A549 (cell line): Measurements from ENCODE around the gene RALBP1. TPM values are rescaled to one million over a fixed set of nuclear protein-coding genes. Genes with fewer than 3 reads are reported as not detected.

Source experiments
- ATAC-seq, 2 experiments: fragments of 200-7000 bp in 1 of 2; fragments of >200 bp in 1 of 2; cut with Nextera tagmentation in 1 of 2; cut with Tn5 transposase in 1 of 2; 3 replicates each; pipeline versions ENCODE4 v1.8.0 to v1.9.1; 2018 to 2020; ENCODE audit warnings: mild to moderate bottlenecking in 1 of 2, moderate library complexity in 1 of 2
- CTCF ChIA-PET: fragments of 300-600 bp; sonication (Branson Sonifier 250); formaldehyde crosslinking; extraction: SDS; loops from one replicate; lab custom pipeline; 2021; ENCODE audit warnings: antibody characterized with exemption, inconsistent platforms; lab: Yijun Ruan, JAX
- POLR2A ChIA-PET: fragments of 350-600 bp; formaldehyde crosslinking; extraction: SDS; loops from one replicate; lab custom pipeline; 2021; ENCODE audit warnings: antibody characterized with exemption, inconsistent platforms; lab: Yijun Ruan, JAX
- DNase-seq, 2 experiments: peaks; one replicate each; pipeline versions ENCODE4 v3.0.0 to v3.0.0-alpha.2; 2011 to 2016; ENCODE audit warnings: low read depth in 1 of 2, low spot score in 1 of 2
- FAIRE-seq: peaks from 2 replicates; lab custom pipeline; 2011; peaks lifted over from hg19 to GRCh38; lab: Jason Lieb, UNC
- H3K27ac ChIP-seq, 2 experiments: fragments of >200 bp; sonication (Bioruptor Twin); formaldehyde crosslinking; 3 replicates each; pipeline ENCODE4 v1.5.1; 2016 to 2017
- H3K4me1 ChIP-seq: fragments of >200 bp; sonication (Bioruptor Twin); formaldehyde crosslinking; 3 replicates; pipeline ENCODE4 v1.6.1; 2016
- H3K4me2 ChIP-seq: fragments of >200 bp; sonication (Bioruptor Twin); formaldehyde crosslinking; 3 replicates; pipeline ENCODE4 v1.6.1; 2016
- H3K4me3 ChIP-seq: fragments of >200 bp; sonication (Bioruptor Twin); formaldehyde crosslinking; 3 replicates; pipeline ENCODE4 v1.5.1; 2016
- H3K9me3 ChIP-seq: fragments of >200 bp; sonication (Bioruptor Twin); formaldehyde crosslinking; 3 replicates; pipeline ENCODE4 v1.6.1; 2016
- CBX2 ChIP-seq: fragments of 200-600 bp; sonication (generic); IDR thresholded peaks from 2 replicates; pipeline ENCODE4 v1.6.1; 2016; ENCODE audit warnings: low read depth, mild to moderate bottlenecking, borderline replicate concordance
- EHMT2 ChIP-seq: fragments of 200-600 bp; sonication (generic); IDR thresholded peaks from 2 replicates; pipeline ENCODE4 v1.6.1; 2016; ENCODE audit warnings: antibody characterized with exemption, low read depth, mild to moderate bottlenecking, moderate library complexity
- EP300 ChIP-seq, 2 experiments: fragments of >200 bp; sonication (Bioruptor Twin); formaldehyde crosslinking; IDR thresholded peaks; 2 replicates in 1 of 2; 3 replicates in 1 of 2; pipeline ENCODE4 v1.6.1; 2016 to 2017
- ESRRA ChIP-seq: fragments of 150-350 bp; IDR thresholded peaks from 2 replicates; pipeline ENCODE4 v1.6.1; 2014; ENCODE audit warnings: mild to moderate bottlenecking, low read length, borderline replicate concordance
- HEYL ChIP-seq: fragments of 250-450 bp; sonication (Bioruptor Pico); IDR thresholded peaks from 2 replicates; pipeline ENCODE4 v1.8.0; 2021; ENCODE audit warnings: mild to moderate bottlenecking, moderate library complexity
- HOXB5 ChIP-seq: fragments of 250-450 bp; sonication (Bioruptor Pico); IDR thresholded peaks from 2 replicates; pipeline ENCODE4 v1.5.0; 2020; ENCODE audit warnings: mild to moderate bottlenecking, moderate library complexity
- MAZ ChIP-seq: fragments of 150-350 bp; IDR thresholded peaks from 2 replicates; pipeline ENCODE4 v1.6.1; 2014; ENCODE audit warnings: antibody characterized with exemption, low read depth, low read length, borderline replicate concordance
- NFE2L2 ChIP-seq: fragments of 150-350 bp; conservative IDR thresholded peaks from 2 replicates; pipeline ENCODE4 v1.6.1; 2014; ENCODE audit warnings: low read length
- NPAS2 ChIP-seq: fragments of 250-450 bp; sonication (Bioruptor Pico); IDR thresholded peaks from 2 replicates; pipeline ENCODE4 v1.8.0; 2022; ENCODE audit warnings: mild to moderate bottlenecking, moderate library complexity, borderline replicate concordance
- NR3C1 ChIP-seq: fragments of >200 bp; sonication (Bioruptor Twin); formaldehyde crosslinking; IDR thresholded peaks from 3 replicates; pipeline ENCODE4 v1.6.1; 2017
- PBX3 ChIP-seq: IDR thresholded peaks from 2 replicates; pipeline ENCODE4 v1.6.1; 2012
- REST ChIP-seq: fragments of 200-600 bp; sonication (generic); IDR thresholded peaks from 2 replicates; pipeline ENCODE4 v1.6.1; 2016; ENCODE audit warnings: antibody characterized with exemption, mild to moderate bottlenecking, moderate library complexity
- USF2 ChIP-seq: fragments of 450-650 bp; IDR thresholded peaks from 2 replicates; pipeline ENCODE4 v1.6.1; 2014; ENCODE audit warnings: antibody characterized with exemption
- ZSCAN20 ChIP-seq: fragments of 250-450 bp; sonication (Bioruptor Pico); IDR thresholded peaks from 2 replicates; pipeline ENCODE4 v1.8.0; 2022; ENCODE audit warnings: mild to moderate bottlenecking, moderate library complexity
- WGBS: methylation state at CpG from one replicate; pipeline ENCODE4 v1.1.6; 2017; ENCODE audit errors: missing lambda C conversion rate; 5-methylcytosine and 5-hydroxymethylcytosine counted together
- polyA plus RNA-seq, 4 experiments: library from polyadenylated mRNA; depleted of rRNA in 3 of 4; stranded (reverse); fragments of >200 nt; fragmentation: RNase III in 1 of 4; extraction: RNeasy Plus Mini Kit Qiagen cat#74134 plus additional on column Dnase treatment in 1 of 4; gene quantifications; 2 replicates in 3 of 4; 3 replicates in 1 of 4; pipeline ENCODE4 v1.2.3, GENCODE V29; 2011 to 2017

RALBP1 gene
- polyA plus RNA-seq, 2 of the 4 experiments (the other 2 are of a cell fraction) = 35.6 to 38.2 TPM

GRCh38 chr18:9562584-9562983 is 87.3 kb downstream of the RALBP1 start:
- ATAC-seq (no peak), DNase-seq (no peak), FAIRE-seq (no peak)
- no peaks in the 10 kb centered on the region for H3K9me3 ChIP-seq
- 82% methylated on average over 4 of the region's 4 CpGs for WGBS
- no peak overlapping the region for H3K4me3 ChIP-seq
- CTCF ChIA-PET = interaction anchor here (0.6 to 1.5 kb wide), 3 partner anchors 10 to 99 kb away, joined by 3 to 4 read pairs (median 3); no protein-coding TSS in a partner anchor
- no peaks in the 10 kb centered on the region for H3K4me1 ChIP-seq
- no peak overlapping the region for H3K4me2 ChIP-seq
- POLR2A ChIA-PET = no interaction called here
- H3K27ac ChIP-seq = no peak overlapping the region
- TF ChIP-seq NR3C1 = no peak
- no peak for TF ChIP-seq HEYL (CRISPR knock-in tag)
- no peak for TF ChIP-seq USF2
- TF ChIP-seq CBX2 = no peak
- TF ChIP-seq NFE2L2 = no peak
- TF ChIP-seq EP300 (IDR thresholded peaks at IDR 0.05) = no peak
- TF ChIP-seq EHMT2 = no peak
- TF ChIP-seq, all 56 proteins: peak for 0

- WGBS = 95% methylated on average over 4 of the region's 4 CpGs
- POLR2A ChIA-PET = no interaction called here
These were observed 88.0 kb downstream of the RALBP1 start for GRCh38 chr18:9563331-9563730.

More at GRCh38 chr18:9563331-9563730, 88.0 kb downstream of the RALBP1 start:
- no peak for ATAC-seq
- TF ChIP-seq PBX3 (no peak), ZSCAN20 (CRISPR knock-in tag) (no peak), MAZ (no peak), NFE2L2 (no peak), ESRRA (no peak), NPAS2 (CRISPR knock-in tag) (no peak), HEYL (CRISPR knock-in tag) (no peak), REST (no peak), HOXB5 (no peak)
- TF ChIP-seq, all 56 proteins: peak for 0
- H3K9me3 ChIP-seq = no peaks in the 10 kb centered on the region
- H3K27ac ChIP-seq = no peak overlapping the region
- DNase-seq (no peak), FAIRE-seq (no peak)
- CTCF ChIA-PET = interaction anchor here (0.9 to 1.5 kb wide), 2 partner anchors 12 to 98 kb away, joined by 3 to 4 read pairs; no protein-coding TSS in a partner anchor
- no peak overlapping the region for H3K4me3 ChIP-seq
- H3K4me1 ChIP-seq = no peaks in the 10 kb centered on the region
- no peak overlapping the region for H3K4me2 ChIP-seq
